Activated naive CD8-positive, alpha-beta T cell (primary cell): ENCODE measurements around the gene EHD1.
"Not testable (repeated sequence)": the region's sequence is repeated elsewhere in the genome, so short reads cannot be mapped to it uniquely, and the experiment has no call there.

Experiments
- H3K27ac Mint-ChIP-seq: one replicate; pipeline ENCODE4 v1.8.0; 2021; ENCODE audit warnings: mixed read lengths
- H3K27me3 Mint-ChIP-seq: one replicate; pipeline ENCODE4 v1.8.0; 2021; ENCODE audit warnings: mixed read lengths
- H3K36me3 Mint-ChIP-seq: one replicate; pipeline ENCODE4 v1.8.0; 2021; ENCODE audit warnings: mixed read lengths
- H3K4me1 Mint-ChIP-seq: one replicate; pipeline ENCODE4 v1.8.0; 2021; ENCODE audit warnings: low read depth, mixed read lengths
- H3K4me3 Mint-ChIP-seq: one replicate; pipeline ENCODE4 v1.8.0; 2021; ENCODE audit warnings: mild to moderate bottlenecking, mixed read lengths
- H3K9me3 Mint-ChIP-seq: one replicate; pipeline ENCODE4 v1.8.0; 2021; ENCODE audit warnings: low read depth, mixed read lengths

Gene EHD1

DNA sequence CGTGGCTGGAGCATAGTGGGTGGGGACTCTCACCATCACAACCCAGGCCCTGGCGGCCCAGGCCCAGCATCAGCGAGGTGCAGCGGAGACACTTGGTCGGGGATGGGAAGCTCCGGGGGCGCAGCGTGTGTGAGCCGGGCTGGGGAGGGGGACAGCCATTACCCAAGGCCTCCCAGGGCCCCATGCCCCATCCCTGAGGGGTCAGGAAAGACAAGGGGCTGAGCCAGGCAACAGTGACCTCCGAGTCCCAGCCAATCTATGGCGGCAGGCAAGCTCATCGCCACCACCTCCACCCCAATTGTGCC lies 45.3 kb downstream of the EHD1 start:
- Mint-ChIP-seq H3K27me3 (no peaks in the 10 kb centered on the region), H3K27ac (no peak overlapping the region), H3K4me3 (no peak overlapping the region), H3K4me1 (no peaks in the 10 kb centered on the region), H3K36me3 (no peaks in the 10 kb centered on the region), H3K9me3 (no peaks in the 10 kb centered on the region)

DNA sequence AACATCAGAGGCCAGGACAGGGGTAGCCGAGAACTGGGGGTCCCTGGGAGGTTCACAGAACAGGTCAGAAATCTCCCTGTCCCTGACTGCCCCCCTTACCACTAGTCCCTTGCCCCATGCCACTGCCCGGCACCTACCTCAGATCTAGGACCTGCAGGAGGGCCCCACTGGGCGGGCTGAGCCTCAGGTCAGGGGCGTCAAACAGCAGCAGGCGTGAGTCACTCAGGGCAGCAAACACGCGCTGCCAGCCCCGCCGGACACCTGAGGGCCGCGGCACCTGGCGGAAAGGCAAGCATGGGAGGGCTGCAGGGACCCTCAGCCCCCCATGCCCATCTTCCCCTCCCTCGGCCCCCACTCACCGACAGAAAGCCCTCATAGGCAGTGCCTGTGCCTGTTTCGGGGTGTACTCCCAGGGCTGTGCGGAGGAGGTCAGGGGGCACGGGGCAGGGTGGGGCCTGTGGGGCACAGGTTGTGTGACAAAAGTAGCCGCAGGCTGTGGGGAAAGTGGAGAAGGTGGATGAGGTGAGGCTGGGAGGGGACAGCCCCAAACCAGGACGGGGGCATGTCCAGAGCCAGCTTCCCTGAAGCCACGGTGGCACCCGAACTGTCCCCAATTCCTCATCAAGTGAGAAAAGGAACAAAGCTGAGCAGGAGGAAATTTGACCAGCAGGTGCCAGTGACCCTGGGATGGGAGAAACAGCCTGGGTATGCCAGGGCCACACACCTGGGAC lies 45.8 kb downstream of the EHD1 start:
- Mint-ChIP-seq H3K36me3 (no peaks in the 10 kb centered on the region), H3K4me1 (no peaks in the 10 kb centered on the region), H3K27ac (no peak overlapping the region), H3K9me3 (no peaks in the 10 kb centered on the region), H3K27me3 (no peaks in the 10 kb centered on the region), H3K4me3 (no peak overlapping the region)

DNA sequence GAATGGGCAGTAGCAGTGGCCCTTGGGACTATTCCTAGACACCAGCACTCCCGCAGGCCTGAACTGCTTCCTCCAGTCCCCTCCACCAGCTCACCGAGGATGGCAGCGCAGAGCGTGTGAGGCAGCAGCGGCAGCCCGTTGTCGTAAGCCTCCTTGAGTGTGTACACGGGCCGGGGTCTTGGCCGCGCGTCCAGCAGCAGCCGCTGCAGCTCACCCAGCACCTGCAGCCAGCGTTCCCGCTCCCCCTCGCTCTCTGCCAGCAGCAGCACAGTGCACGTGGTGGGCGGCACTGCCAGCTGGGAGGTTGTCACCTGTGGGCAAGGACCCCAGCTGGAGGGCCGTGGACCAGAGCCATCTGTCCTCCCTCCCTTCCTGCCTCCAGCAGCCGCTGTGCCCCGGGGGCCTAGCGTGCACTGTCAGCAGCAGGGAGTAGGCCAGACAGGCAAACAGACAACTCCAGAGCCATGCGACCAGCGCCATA lies 47.0 kb downstream of the EHD1 start:
- no peaks in the 10 kb centered on the region for H3K27me3 Mint-ChIP-seq
- no peaks in the 10 kb centered on the region for H3K36me3 Mint-ChIP-seq
- no peaks in the 10 kb centered on the region for H3K4me1 Mint-ChIP-seq
- no peak overlapping the region for H3K4me3 Mint-ChIP-seq
- no peak overlapping the region for H3K27ac Mint-ChIP-seq
- no peaks in the 10 kb centered on the region for H3K9me3 Mint-ChIP-seq

DNA sequence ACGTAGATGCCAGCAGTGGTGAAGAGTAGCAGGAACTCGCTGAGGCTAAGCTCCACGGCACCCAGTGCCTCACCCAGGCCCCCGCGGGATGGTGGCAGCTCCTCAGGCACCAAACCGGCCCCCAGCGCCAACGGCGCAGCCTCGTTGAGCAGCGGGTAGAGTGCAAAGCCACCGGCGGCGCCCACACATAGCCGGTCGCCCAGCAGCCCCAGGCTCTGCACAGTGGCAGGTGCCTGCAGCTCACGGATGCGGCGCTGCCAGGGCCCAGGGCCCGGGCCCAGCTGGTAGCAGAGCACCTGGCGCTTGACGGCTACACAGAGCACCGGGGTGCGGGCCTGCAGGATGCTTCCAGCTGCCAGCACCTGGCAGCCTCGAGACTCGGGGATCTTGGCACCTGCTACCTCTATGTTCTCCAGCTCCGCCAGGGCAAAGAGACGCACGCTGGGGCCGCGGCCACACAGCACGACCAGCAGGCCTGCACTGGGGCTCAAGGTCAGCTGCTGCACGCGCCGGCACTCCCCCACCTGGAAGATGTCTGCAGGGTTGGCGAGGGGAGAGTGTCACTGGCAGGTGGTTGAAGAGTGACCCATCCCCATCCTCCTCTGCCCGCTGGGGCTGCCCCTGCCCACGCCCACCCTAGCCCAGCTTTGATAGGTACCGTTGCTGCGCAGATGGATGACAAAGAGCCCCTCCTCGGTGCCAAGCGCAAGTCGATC lies 48.7 kb downstream of the EHD1 start:
- H3K27ac Mint-ChIP-seq: no peak overlapping the region
- no peaks in the 10 kb centered on the region for H3K4me1 Mint-ChIP-seq
- H3K9me3 Mint-ChIP-seq: no peaks in the 10 kb centered on the region
- H3K27me3 Mint-ChIP-seq: no peaks in the 10 kb centered on the region
- no peak overlapping the region for H3K4me3 Mint-ChIP-seq
- H3K36me3 Mint-ChIP-seq: peaks cover 7% of the 10 kb centered on the region

DNA sequence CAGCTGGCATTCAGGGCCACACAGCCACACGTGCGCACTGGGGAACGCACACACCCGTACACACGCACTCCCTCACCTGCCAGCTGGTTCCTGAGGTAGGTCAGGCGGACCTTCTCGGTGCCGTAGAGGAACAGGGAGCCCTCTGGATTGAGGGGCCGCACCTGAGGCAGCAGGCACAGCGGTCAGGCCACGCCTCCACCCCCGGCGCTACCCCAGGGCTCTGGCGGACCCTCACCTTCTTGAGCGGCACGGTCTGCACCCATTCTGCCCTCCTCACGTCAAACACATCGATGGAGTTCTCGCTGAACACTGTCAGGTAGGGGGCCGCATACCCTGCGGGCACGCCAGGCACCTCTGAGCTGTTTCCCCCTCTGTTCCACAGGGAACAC lies 51.0 kb downstream of the EHD1 start:
- no peaks in the 10 kb centered on the region for H3K9me3 Mint-ChIP-seq
- H3K27me3 Mint-ChIP-seq: no peaks in the 10 kb centered on the region
- H3K27ac Mint-ChIP-seq: no peak overlapping the region
- no peak overlapping the region for H3K4me3 Mint-ChIP-seq
- H3K36me3 Mint-ChIP-seq: peaks cover 7% of the 10 kb centered on the region
- no peaks in the 10 kb centered on the region for H3K4me1 Mint-ChIP-seq

DNA sequence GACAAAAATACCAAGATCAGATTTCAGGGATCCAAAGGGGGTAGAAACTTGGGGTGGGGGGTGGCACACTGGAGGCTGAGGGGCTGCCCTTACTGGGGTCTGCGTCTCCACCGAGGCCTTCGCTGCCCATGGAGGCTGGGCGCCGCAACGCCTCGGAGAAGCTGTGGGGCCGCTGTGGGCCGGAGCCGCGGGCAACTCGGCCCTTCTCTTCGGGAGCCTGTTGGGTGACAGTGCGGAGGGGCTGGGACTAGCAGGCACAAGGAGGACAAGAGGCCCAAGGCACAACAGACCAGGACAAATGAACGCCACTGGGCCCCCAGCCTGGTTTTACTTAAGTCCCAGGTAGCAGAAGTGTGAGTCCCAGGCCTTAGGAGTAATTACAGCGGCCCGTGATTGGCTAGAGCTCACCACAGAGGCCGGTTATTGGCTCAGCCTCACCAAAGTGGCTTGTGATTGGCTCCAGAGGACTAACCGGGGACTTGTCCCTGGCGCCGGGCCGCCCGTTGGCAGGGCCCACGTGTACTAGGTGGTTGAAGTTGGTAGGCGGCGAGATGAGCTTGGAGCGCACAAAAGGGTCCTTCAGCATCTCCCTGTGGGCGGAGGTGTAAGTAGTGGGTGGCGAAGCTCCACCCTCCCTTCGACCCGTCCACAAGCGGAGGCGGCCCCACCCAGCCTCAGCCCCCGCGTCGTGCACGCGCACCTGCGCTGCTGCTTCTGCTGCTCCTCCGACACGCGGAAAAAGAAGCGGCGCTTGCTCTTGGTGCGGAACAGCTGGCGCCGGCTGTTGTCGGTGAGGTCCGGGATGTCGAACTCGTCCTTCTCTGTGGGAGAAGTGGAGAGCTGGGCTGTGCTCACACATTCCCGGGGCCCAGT lies 51.6 kb downstream of the EHD1 start:
- no peak overlapping the region for H3K27ac Mint-ChIP-seq
- H3K4me1 Mint-ChIP-seq: no peaks in the 10 kb centered on the region
- no peak overlapping the region for H3K4me3 Mint-ChIP-seq
- no peaks in the 10 kb centered on the region for H3K27me3 Mint-ChIP-seq
- peaks cover 7% of the 10 kb centered on the region for H3K36me3 Mint-ChIP-seq
- no peaks in the 10 kb centered on the region for H3K9me3 Mint-ChIP-seq

DNA sequence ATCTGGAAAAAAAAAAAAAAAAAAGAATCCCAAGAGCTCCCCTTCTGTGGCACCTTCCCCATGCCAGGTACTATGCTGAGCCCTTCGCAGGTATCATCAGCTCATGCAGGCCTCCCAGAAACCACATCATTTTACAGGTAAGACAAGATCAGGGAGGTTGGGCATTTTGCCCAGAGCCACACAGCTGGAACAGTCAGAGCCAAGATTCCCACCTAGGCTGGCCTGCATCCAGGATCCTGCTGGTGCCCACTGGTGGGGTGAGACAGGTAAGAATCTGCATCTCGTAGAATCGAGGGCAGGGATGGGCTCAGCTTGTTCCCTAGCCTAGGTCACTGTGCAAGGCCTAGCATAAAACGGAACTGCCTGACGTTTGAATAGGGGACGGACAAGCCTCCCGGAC lies 52.4 kb downstream of the EHD1 start:
- H3K4me1 Mint-ChIP-seq: no peaks in the 10 kb centered on the region
- H3K27me3 Mint-ChIP-seq: no peaks in the 10 kb centered on the region
- peaks cover 7% of the 10 kb centered on the region for H3K36me3 Mint-ChIP-seq
- H3K27ac Mint-ChIP-seq: no peak overlapping the region
- no peak overlapping the region for H3K4me3 Mint-ChIP-seq
- H3K9me3 Mint-ChIP-seq: no peaks in the 10 kb centered on the region

DNA sequence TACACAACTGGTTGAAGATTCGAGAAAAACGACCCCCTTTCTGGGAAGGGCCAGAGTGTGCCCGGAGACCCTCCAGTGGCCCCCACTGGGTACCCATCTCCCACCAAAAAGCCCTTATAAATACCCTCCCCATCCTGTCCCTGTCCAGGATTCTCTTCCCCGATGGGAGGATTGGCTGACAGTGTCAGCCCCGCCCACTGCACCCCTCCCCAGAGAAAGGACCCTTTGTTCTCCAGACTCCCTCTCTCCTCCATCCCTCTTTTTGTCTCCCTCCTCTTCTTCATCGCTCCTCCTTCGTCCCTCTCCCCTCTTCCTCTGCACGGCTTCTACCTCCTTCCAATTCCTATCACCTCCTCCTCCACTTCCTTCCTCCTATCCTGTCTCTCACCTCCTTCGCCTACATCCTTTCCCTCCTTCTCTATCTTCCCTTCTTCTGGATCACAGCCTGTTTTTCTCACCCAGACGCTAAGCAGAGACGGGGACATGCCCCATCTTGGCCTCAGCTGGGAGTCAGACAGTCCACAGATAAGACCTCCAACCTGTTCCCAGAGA lies 54.8 kb downstream of the EHD1 start:
- H3K27me3 Mint-ChIP-seq: no peaks in the 10 kb centered on the region
- no peak overlapping the region for H3K4me3 Mint-ChIP-seq

DNA sequence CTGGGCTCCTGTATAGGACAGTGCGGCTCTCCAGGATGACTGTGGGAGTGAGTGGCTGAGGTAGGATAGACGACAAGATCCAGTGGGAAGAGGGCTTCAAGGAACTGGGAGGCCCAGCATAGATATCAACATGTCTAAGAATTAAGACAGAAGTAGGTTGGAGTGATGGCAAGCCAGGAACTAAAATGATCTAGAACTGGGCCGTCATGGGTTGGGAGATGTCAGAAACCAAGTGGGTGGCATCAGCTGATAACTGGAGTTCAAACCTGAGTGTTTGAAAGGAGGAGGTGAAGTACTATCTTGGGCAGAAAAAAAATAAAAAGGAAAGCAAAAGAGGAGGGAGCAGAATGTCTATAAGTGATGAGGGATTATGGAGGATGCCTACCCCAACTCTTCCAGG lies 60.9 kb downstream of the EHD1 start:
- no peak overlapping the region for H3K4me3 Mint-ChIP-seq
- no peak overlapping the region for H3K27ac Mint-ChIP-seq
- no peaks in the 10 kb centered on the region for H3K4me1 Mint-ChIP-seq
- no peaks in the 10 kb centered on the region for H3K9me3 Mint-ChIP-seq
- H3K27me3 Mint-ChIP-seq: no peaks in the 10 kb centered on the region
- H3K36me3 Mint-ChIP-seq: no peaks in the 10 kb centered on the region

More for the DNA sequence above, 54.8 kb downstream of the EHD1 start:
- H3K4me1 Mint-ChIP-seq: no peaks in the 10 kb centered on the region
- H3K9me3 Mint-ChIP-seq: no peaks in the 10 kb centered on the region
- H3K27ac Mint-ChIP-seq: no peak overlapping the region
- H3K36me3 Mint-ChIP-seq: peaks cover 7% of the 10 kb centered on the region

DNA sequence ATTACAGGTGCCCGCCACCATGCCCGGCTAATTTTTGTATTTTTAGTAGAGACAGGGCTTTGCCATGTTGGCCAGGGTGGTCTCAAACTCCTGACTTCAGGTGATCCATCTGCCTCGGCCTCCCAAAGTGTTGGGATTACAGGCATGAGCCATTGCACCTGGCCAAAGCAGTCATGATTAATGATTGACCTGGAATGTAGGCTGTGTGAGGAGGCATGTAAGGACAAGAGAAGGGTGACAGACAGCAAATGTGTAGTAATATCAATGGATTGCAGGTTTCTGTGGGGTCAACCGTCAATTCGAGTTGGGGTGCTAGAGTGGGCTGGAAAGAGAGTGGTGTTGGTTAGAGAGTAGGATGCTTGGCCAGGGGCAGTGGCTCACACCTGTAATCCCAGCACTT lies 63.0 kb downstream of the EHD1 start:
- H3K9me3 Mint-ChIP-seq, H3K27me3 Mint-ChIP-seq, H3K4me3 Mint-ChIP-seq, H3K4me1 Mint-ChIP-seq, H3K27ac Mint-ChIP-seq, H3K36me3 Mint-ChIP-seq: not testable (repeated sequence)

DNA sequence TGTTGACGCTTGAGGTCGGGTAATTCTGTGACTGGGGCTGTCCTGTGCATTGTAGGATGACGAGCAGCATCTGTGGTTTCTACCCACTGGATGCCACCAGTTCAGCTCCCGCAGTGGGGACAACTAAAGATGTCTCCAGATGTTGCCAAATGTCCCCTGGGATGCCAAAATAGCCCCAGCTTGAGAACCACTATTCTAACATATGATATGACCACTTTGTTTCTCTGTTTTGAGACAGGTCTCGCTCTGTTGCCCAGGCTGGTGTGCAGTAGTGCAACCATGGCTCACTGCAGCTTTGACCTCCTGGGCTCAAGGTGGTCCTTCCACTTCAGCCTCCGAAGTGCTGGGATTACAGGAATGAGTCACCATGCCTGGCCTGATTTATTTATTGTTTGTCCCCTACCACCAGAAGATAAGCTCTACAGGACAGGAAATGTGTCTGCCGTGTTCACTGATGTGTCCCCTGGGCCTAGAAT lies 63.7 kb downstream of the EHD1 start:
- Mint-ChIP-seq H3K27ac (no peak overlapping the region), H3K4me3 (no peak overlapping the region), H3K36me3 (no peaks in the 10 kb centered on the region), H3K4me1 (peaks cover 7% of the 10 kb centered on the region), H3K27me3 (no peaks in the 10 kb centered on the region), H3K9me3 (no peaks in the 10 kb centered on the region)

DNA sequence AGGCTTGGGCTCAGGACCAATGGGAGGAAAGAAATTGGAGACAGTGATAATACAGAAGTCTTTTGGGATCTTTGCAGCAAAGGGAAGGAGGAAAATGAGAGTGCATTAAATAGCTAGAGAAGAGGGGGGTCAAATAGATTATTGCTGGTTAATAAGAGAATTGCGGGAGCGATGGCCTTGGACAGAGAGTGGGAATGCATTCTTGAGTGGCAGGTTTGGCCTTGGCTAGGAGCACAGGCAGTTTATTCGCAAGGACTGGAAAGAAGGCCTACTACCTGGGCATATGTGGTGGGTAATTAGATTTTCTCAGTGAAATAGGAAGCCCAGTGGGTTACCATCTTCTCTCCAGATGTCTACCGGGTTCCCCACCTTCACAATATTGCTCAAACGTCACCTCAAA lies 64.6 kb downstream of the EHD1 start:
- no peaks in the 10 kb centered on the region for H3K27me3 Mint-ChIP-seq
- no peaks in the 10 kb centered on the region for H3K9me3 Mint-ChIP-seq
- H3K36me3 Mint-ChIP-seq: no peaks in the 10 kb centered on the region
- H3K27ac Mint-ChIP-seq: no peak overlapping the region
- peaks cover 13% of the 10 kb centered on the region for H3K4me1 Mint-ChIP-seq
- no peak overlapping the region for H3K4me3 Mint-ChIP-seq

DNA sequence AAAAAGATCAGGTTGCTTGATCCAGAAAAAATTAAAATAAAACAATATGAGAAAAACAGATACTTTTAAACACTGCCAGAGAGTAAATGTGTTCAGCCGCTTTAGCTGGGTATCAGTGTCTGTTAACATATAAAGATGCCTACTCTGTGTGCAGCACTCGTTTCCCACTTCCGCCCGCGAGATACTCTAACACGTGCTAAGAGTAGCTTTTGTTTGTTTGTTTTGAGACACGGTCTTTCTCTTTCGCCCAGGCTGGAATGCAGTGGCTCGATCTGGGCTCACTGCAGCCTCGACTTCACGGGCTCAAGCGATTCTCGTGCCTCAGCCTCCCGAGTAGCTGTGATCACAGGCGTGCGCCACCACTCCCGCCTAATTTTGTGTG lies 67.5 kb downstream of the EHD1 start:
- Mint-ChIP-seq H3K9me3 (no peaks in the 10 kb centered on the region), H3K4me1 (peaks cover 27% of the 10 kb centered on the region), H3K27ac (peak overlapping the region; percentile 91), H3K4me3 (peak overlapping the region; percentile 94), H3K27me3 (no peaks in the 10 kb centered on the region), H3K36me3 (peaks cover 4% of the 10 kb centered on the region)

DNA sequence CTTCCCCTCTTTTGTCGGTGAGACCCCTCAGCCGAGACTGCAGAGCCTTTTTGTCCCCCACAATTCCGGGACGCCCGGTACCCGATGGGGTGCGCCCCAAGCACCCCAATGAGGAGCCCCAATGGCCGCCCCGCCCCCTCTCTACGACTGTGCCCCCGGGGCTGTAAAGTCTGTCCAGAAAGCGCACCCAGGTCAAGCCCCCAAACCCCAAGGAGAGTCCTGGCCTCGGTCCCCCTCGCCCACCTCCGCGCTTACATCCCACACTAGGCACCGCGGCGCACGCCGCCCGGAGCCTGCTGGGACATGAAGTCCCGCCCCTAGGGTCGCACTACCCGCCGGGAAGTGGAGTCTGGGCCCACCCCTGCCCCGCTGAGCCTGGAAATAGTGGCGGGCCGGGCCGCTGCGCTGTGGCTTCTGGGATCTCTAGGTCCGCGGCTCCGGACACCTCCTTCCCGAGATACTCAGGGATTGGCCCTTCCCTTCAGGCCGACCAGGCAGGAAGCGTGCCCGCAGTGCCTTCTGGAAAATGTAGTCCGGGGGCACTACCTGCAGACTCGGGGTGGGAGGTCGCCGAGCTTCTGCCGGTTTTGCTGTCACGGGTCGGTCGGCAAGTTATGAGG lies 68.0 kb downstream of the EHD1 start, which contains the start of gene MEN1:
MEN1 (minus strand) TSS at position 281 of the 620 bp plus-strand sequence. CDS start 442 bp downstream, outside the sequence.
- Mint-ChIP-seq H3K27ac (peak within 1 kb of the TSS; percentile 91), H3K27me3 (no peaks in the 10 kb centered on the region), H3K4me3 (peak within 1 kb of the TSS; percentile 94), H3K36me3 (peaks cover 4% of the 10 kb centered on the region), H3K9me3 (no peaks in the 10 kb centered on the region), H3K4me1 (peaks cover 27% of the 10 kb centered on the region)
